SK-N-SH treated with all-trans-retinoic acid at 6 μM for 48 hours (cell line): ENCODE results near the gene SYNE3.

ENCODE experiments used
- BACH2 ChIP-seq: fragments of 250-450 bp; sonication (Bioruptor Pico); IDR thresholded peaks from 2 replicates; pipeline ENCODE4 v1.9.0; 2021; ENCODE audit warnings: mild to moderate bottlenecking, borderline replicate concordance
- RARB ChIP-seq: fragments of 250-450 bp; sonication (Bioruptor Pico); IDR thresholded peaks from 2 replicates; pipeline ENCODE4 v1.8.0; 2021; ENCODE audit warnings: mild to moderate bottlenecking, moderate library complexity
- TCF4 ChIP-seq: fragments of 250-450 bp; sonication (Bioruptor Pico); IDR thresholded peaks from 2 replicates; pipeline ENCODE4 v1.8.0; 2021; ENCODE audit warnings: mild to moderate bottlenecking, moderate library complexity, borderline replicate concordance
- ZFP3 ChIP-seq: fragments of 250-450 bp; sonication (Bioruptor Pico); IDR thresholded peaks from 2 replicates; pipeline ENCODE4 v1.5.0; 2020; ENCODE audit warnings: mild to moderate bottlenecking, moderate library complexity
- ZNF70 ChIP-seq: fragments of 450-650 bp; formaldehyde crosslinking; IDR thresholded peaks from 2 replicates; pipeline ENCODE4 v1.5.0; 2020; ENCODE audit warnings: mild to moderate bottlenecking, moderate library complexity

DNA sequence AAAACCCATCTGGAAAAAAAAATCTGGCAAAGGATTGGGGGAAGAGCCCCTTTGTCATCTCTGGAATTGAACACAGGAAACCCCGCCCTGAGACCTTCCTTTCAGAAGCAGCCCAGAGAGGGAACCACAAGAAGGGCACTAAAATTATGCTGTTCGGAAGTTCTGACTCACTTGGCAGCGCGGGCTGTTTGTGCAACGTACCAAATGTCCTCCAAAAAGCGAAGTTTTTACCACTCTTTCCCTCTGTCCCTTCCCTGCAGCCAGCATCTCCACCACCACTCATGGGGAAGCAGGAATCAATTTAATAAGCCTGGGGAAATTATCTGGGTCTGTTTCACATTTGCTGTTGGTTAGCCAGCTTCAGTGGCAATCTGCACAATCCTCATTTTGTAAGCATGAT lies 3.2 kb upstream of the SYNE3 start:
- TF ChIP-seq RARB (CRISPR knock-in tag) (no peak), BACH2 (CRISPR knock-in tag) (no peak), ZFP3 (CRISPR knock-in tag) (no peak), ZNF70 (CRISPR knock-in tag) (peak; percentile 57), TCF4 (CRISPR knock-in tag) (peak; percentile 75)
